ENCODE results near the gene ZSWIM4.
"Not testable (repeated sequence)": the region's sequence is repeated elsewhere in the genome, so short reads cannot be mapped to it uniquely, and the experiment has no call there.

ZSWIM4 gene

DNA sequence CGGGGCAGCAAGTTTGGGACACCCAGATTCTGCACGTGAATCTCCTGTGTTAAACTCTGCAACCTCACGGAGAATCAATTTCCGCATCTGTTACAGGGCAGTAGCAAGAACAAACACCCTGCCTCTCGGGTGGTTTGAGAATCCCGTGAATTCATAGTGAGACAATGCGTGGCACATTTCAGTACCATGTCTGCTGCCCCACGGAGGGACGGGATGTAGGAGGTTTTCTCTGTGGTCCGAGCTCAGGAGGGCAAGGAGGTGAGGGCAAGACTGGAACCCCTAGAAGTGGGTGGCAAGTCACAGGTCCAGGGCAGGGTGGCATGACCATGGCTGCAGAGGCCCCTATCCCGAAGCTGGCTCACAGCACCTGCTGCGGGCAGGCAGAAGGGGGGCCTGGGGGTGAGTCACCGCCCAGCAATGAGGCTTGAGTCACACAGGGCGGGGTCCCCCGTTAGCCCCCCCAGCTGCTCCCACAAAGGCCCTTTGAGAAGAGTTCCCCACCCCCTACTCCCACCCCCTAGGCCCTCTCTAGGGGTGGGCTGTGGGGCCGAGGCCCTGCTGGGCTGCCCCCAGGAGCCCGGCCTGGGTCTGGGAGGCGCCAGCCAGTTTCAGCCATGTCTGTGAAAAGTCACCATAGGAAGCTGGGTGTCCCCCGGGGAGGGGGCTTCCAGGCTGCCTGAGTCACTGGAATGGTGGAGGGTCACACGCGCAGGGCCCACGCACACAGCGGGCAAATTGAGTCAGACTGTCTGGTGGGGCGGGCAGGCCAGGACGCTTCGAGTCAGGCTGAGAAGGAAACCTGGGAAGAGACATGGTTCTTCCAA lies 55.9 kb downstream of the ZSWIM4 start:
- DNase-seq, result no peak

DNA sequence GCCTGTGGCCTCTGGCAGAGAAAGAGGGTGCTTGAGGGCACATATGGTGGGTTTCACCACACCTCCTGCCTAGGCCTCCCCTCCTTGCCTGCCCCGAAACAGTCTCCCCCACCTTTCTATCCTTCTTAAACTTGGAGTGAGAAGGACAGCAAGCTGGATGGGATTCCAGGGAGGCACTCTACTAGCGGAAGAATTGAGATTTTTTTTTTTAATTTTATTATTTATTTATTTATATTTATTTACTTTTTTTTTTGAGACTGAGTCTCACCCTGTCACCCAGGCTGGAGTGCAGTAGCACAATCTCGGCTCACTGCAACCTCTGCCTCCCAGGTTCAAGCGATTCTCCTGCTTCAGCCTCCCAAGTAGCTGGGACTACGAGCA lies 56.5 kb downstream of the ZSWIM4 start:
- DNase-seq, result not testable (repeated sequence)

DNA sequence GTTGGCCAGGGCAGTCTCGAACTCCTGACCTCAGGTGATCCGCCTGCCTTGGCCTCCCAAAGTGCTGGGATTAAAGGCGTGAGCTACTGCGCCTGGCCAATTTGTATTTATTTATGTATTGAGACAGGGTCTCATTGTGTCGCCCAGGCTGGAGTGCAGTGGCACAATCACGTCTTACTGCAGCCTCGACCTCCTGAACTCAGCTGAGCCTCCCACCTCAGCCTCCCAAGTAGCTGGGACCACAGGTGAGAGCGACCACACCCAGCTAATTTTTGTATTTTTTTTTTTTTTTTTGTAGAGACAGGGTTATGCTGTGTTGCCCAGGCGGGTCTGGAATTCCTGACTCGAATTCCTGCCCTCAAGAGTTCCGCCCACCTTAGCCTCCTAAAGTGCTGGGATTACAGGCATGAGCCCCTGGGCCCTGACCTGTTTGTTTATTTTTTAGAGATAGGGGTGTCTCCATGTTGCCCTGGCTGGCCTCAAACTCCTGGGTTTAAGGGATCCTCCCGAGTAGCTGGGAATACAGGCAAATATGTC lies 57.0 kb downstream of the ZSWIM4 start:
- DNase-seq, result not testable (repeated sequence)

DNA sequence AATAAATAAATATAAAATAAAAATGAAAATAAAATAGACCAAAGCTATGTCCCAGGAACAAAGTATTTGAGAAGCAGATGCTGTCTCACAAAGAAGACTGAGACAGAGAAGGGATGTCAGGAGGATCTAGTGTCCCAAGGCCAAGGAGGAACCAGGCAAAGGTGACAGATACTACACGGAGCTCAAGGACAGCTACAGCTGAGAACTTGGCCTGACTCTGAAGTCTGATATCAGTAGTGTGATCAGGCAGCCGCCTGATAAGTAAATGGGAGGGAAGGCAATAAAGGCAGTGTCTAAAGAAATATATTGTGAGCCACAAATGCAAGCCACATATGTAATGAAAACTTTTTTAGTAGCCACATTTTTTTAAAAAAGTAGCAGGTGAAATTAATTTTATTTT lies 61.3 kb downstream of the ZSWIM4 start:
- DNase-seq, result no peak

DNA sequence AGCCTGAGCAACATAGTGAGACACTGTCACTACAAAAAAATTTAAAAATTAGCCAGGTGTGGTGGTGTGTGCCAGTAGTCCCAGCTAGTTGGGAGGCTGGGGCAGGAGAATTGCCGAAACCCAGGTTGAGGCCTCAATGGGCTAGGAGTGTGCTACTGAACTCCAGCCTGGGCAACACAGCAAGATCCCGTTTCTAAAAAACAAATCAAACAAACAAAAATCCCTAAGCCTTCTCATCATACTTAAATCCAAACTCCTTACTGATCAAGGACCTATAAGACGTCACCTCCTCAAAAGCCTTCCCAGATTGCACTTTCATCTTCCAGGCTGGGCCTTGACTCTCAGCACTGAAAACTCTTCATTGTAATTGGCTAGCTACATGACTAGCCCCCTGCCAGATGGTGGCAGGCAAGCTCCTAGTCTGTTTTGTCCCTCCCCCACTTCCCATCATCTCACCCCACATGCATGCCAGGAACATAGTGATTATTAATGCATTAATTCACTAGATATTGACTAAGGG lies 64.2 kb downstream of the ZSWIM4 start:
- no peak for DNase-seq

DNA sequence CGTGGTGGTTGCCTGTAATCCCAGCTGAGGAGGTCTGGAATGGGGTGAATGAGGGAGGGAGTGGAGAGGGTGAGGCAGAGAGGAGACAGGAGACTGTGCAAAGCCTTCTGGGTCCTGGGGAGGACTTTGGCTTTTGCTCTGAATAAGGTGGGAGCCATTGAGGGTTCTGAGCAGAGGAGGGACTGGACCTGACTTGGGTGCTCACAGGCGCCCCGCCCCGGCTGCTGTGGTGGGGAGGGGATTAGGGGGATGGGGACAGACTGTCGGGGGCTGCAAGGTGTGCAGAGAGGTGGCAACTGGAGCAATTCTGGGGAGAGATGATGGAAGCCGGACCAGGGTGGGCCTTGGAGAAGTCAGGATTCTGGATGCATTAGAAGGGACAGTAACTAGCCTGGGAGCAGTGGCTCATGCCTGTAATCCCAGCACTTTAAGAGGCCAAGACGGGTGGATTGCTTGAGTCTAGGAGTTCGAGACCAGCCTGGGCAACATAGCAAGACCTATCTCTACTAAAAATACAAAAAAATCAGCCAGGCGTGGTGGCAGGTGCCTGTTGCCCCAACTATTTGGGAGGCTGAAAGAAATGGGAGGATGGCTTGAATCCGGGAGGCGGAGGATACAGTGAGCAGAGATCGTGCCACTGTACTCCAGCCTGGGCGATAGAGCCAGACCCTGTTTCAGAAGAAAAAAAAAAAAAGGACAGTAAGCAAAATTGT lies 65.6 kb downstream of the ZSWIM4 start:
- no peak for DNase-seq

DNA sequence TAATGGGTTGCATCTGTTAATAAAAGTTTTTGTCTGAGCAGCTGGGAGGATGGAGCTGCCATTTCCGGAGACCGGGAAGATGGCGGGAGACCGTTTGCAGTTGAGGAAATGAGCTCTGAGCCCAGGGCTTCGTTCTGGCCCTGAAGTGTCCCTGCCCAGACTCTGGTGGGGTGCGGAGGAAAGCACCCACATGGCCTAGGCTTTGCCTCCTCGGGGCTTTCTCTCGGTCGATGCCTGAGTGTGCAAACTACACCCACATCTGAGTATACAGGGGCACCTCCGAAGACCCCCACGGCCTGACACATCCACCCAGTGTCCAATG lies 66.1 kb downstream of the ZSWIM4 start:
- no peak for DNase-seq

DNA sequence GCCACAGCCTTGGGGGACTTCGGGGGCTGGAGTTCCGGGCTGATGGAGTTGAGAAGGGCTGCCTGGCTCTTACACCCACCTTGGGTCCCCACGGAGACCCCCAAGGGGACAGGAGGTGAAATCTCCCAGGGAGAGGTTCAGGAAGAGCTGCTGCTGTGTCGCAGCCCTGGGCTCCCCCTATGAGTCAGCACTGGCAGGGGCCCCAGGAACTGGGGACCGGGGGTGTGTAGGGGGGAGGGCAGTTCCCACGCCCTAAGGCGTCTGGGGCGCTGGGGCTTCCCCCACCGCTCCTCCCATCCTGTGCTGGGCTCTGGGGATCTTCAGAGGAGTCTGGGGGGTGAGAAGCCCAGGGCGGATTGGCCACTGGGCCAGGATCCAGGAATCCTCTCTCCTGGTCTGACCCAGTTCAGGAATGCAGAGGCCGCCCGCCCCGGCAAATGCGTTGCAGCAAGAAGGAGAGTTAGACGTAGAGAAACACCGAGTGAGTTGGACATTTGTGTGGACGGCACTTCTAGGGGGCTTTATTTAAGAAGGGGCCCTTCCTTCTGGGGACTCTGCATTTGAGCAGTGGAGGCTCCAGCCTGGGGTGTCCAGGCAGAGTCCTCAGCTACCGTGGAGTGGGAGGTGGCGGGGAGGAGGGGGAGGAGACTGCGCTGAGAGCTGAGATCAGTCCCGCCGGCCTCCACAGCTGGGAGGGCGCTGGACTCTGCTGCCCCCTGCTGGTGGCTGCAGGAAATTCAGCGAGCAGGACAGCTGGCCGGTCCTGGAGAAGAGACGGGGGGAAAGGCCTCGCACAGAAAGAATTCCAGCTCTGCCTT lies 66.7 kb downstream of the ZSWIM4 start:
- peak in 1 of 2 experiments; percentile 44 for DNase-seq

DNA sequence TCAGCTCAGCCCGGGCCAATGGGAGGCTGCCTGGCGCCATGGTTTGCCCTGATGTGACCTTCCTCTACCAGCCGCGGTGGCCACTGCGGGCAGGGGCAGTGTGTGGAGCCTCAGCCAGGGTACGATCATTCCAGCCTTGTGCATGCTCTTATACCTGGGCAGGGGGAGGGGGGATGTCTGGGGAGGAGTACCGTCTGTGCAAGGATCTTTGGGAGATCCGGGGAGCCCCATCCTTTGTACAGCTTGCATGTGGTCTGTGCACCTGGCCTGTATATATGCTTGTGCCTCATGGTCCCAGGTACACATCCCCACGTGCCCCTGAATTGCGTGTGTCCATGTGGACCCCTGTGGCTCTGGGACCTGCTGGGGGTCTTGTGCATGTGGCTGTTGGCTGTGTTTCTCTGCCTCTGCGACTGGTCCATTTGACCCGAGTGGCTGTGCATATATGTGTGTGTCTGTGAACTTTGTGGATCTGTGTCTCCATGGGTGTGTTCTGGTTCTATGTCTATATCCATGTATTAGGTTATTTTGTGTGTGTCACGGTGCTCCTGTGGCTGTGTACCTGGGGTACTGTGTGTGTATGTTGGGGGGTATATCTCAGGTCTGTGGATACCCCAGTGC lies 68.9 kb downstream of the ZSWIM4 start:
- DNase-seq, result no peak

DNA sequence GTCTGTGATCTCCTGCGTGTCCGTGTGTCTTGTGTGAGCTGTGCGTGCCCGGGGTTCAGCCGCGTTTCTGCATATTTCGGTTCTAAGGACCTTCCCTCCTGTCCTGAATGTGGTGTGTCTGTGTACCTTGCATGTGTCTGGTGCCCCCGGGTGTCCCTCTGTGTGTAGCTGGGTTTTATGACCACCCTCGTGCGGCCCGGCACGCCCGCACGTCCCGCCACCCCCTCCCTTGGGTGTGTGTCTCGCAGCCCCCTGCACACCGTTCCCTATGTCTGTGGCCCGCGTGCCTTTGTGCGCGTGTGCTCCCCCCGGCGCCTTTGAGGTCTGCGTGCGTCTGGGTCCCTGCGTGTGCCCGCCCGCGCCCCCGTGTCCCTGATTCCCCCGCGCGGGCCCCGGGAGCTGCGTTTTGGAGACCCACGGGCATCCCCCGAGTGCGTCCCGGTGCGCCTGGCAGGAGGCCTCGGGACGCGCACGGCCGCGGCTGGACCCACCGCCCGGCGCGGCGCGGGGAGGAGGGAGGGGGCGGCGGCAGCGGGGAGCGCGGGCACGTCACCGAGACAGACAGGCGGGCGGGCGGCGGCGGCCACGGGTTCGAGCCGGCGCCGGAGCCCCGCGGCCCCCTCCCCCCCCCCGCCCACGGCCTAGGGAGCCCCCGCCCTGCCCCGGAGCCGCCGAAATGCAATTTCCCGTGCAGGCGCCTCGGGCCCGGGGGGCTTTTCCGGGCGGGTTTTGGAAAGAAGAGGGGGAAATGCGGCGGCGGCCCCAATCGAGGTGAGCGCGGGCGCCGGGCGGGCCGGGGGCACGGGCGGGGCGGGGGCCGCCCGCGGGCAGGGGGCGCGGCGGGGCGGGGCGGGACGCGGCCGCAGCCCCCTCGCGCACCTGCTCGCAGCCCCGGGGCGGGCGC lies 69.7 kb downstream of the ZSWIM4 start:
- DNase-seq, result no peak

DNA sequence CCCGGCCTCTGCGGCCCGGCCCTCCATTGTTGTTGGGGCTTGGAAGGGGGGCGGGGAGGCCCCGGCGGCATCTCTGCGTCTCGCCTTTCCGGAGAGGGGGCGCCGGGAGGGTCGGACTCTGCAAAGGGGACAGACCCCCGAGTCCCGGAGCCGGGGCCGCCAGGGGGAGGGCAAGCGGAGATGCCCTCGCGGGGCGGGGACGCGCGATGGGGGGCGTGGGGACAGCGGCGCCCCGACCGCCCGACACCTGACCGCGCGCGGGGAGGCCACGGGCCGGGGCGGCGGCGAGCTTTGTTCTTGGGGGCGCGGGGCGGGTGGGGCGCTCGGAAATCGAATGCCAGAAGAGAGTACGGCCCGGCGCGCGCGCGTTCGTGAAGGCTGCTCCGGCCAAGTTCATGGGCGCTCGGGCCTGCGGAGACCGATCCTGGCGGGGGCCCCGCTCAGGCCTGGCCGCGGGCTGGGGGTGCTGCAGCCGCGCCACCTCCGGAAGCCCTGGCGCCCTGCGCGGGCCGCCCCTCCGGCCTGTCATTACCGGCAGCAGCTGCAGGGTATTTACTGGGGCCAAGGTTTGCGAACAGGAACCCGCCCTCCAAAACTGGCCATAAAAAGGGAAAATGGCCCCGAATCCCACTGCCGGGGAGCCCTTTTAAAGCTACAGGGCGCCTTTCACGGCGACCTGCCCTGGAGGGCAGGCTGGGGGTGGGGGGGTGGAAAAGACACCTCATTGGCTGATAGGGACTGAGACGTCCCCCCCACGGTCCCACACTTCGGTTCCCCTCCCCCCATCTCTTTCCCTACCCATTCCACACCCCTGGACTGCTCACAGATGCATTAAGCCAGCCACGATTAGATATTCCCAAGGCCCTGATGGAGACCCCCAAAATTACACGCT lies 70.6 kb downstream of the ZSWIM4 start:
- DNase-seq, result peak in 1 of 2 experiments; percentile 8

DNA sequence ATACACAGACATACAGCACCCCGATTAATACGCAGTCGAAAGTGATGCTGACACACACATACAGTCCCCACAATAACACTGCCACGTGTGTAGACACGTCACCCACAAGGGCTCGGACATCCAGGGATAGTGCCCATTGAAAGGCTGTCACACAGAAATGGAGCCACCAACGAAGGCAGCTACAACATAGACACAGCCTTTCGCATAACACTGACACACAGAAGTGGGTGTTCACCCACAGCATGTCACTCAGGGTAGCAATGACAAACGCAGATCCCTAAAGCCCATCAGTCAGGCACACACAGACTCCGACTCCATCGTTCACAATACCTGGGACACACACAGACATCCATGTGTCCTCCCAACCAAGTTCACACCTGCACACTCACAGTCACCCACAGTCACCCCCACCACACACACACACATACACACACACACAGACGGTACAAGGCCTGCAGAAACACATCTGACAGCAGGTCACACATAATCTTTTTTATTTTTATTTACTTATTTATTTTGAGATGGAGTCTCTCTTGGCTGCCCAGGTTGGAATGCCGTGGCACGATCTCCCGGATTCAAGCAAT lies 71.3 kb downstream of the ZSWIM4 start:
- no peak for DNase-seq

DNA sequence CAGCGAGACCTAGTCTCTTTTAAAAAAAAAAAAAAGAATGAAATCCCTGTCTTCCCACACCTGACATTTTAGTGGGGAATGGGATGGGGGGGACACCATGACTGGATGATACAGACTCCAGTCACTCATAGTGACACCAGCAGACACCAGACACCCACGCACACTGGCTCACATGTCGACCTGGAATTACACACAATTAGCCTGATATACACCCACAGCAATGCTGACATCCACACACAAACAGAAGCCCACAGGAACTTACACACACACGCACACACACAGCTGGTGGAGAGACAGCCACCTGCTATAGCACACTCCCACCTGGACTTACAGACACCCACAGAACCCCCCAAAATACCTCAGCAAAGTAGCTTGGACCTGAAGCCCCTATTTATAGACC lies 73.4 kb downstream of the ZSWIM4 start:
- DNase-seq, result no peak

DNA sequence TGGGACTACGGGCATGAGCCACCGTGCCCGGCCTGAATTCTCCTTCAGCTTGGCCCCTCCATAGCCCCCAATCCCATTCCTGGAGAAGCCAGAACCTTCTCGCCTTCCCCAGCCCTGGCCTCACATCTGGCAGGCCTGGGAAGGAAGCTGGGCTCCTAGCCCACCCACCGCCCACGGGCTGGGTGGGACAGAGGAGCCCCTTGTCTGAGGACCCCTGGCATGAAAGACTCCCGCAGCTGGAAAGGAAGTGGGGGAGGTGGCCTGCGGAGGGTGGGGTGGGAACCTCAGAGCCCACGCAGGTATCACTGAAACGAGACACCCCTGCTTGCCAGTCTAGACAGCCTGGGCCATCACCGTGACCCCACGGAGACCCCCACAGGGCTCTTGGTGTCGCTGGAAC lies 74.0 kb downstream of the ZSWIM4 start:
- no peak for DNase-seq

DNA sequence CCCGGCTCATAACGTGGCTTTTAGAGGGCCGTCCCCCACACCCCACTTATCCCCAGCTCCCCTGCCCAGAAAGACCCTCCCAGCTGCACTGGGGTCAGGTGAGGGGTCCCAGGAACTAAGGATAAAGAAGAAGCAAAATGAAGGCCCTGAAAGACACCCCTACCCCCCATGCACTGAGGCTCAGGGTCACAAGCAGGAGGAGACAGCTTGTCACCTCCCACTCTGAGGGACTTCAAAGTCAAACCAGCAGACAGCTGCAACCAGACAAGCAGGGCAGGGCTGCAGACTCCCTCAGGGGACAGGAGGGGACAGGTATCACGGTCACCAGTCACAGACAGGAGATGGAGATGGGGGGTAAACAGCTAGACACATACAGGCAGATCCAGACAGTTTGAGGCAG lies 75.6 kb downstream of the ZSWIM4 start:
- DNase-seq, result no peak

DNA sequence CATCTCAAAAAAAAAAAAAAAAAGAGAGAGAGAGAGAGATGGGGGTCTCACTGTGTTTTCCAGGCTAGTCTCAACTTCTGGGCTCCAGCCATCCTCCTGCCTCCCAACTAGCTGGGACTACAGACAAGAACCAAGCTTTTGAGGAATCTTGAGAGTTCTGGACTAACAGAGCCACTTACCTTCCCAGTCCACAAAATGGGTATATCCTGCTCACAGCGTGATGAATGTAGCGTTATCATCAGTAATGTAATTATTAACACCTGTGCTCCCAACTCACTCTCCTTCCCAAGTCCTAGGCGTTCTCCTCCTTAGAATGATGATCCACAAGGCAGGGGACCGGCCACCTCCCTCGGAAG lies 77.1 kb downstream of the ZSWIM4 start:
- no peak for DNase-seq

DNA sequence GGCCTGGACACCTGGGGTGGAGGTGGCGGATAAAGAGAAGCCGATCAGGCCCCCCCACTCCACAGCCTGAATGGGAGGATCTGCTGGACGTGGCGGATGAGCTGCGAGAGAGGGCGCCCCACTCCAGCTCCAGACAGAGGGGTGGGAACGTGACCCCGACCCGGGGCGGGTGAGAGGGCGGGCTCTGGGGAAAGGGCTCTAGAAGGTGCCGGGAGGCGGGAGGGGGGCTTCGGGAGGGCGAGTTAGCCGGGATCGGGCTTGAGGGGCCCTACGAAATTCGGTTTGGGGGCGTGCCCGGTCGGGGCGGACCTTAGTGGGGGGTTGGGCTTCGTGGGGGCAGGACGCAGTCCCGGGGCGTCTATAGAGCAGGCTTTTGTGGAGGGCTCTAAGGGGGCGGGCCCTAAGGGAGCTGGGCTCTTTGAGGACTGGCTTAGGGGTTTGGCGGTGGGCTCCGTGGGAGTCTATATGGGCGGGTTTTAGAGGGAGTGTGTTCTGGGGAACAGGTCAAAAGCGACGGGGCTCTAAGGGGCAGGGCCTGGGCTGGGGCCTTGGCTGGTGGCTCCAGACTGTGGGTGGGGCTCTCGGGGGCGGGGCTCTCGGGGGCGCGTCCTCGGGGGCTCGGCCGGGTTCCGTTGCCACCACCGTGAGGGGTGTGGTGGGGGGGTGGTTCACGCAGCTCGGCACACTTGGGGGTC lies 77.6 kb downstream of the ZSWIM4 start:
- no peak for DNase-seq

DNA sequence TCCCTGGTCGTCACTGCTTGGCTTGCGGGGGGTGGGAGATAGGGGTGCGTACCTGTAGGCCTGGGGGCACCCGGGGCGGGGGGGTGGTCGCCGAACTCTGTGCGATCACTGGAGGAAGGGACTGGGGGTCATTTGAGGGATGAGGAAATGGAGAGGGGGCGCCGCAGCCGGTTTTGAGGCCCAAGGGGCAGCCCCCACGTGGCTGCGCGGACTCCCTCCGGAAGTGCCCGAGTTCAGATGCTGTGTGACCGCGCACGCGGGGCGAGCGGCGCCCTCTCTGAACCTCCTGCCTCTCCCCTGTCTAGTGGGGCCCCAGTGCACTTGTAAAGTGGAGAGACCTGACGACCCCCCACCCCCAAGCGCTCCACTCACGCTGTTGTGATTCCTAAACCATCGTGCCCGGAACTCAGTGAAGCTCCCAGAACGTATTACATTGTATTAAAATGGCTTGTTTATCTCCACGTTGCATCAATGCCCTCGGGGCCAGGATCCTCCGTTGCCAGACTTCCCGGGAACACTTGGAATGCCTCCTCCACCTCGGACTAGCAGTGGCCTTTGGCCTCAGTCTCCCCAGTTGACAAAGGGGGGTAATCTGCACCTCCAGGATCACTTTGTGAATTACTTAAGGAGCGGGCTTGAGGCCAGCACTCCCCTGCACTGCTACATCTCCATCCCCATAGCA lies 78.7 kb downstream of the ZSWIM4 start:
- DNase-seq, result no peak

DNA sequence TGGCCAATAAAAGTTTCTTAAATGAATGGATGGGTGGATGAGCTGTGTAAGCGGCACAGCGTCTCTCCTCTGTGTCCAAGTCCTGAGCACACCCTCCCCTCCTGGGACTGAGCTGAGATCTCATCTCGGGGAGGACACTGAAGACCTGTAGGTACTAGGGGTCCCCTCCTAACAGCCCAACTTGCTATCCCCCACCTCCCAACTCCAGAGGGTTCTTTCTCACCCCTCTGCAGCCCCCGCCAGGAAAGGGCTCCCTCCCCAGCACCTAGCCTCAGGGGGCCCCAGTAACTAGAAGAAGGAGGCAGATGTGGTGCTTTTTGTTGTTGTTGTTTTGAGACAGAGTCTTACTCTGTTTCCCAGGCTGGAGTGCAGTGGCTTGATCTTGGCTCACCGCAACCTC lies 80.6 kb downstream of the ZSWIM4 start:
- DNase-seq, result no peak
